ENCODE results near the gene PTPN13. TPM values are rescaled to one million over a fixed set of nuclear protein-coding genes. Genes with fewer than 3 reads are reported as not detected.

The PTPN13 gene
- polyA plus RNA-seq, 1 experiment: 19.4 TPM

- ChIA-PET CTCF (interaction anchor here (0.9 kb wide), 1 partner anchor 21 kb away, joined by 4 read pairs; no protein-coding TSS in a partner anchor), POLR2A (no interaction called here)
- no peak overlapping the region for H3K4me3 ChIP-seq (ENCODE audit: low read depth, low read length)
- TF ChIP-seq CTCF (IDR thresholded peaks at IDR 0.05; ENCODE audit: insufficient read depth, low read depth, low read length): no peak
- no peak for DNase-seq (ENCODE audit: low read depth)
- H3K27me3 ChIP-seq (ENCODE audit: control insufficient read depth, insufficient read depth, low read length): no peaks in the 10 kb centered on the region
- H3K36me3 ChIP-seq (ENCODE audit: control insufficient read depth, insufficient read depth, low read length): no peaks in the 10 kb centered on the region
Observed at GRCh38 chr4:86587381-86588140, 6.6 kb upstream of the PTPN13 start.

- no peak for TF ChIP-seq CTCF (IDR thresholded peaks at IDR 0.05; ENCODE audit: insufficient read depth, low read depth, low read length)
- no peaks in the 10 kb centered on the region for H3K27me3 ChIP-seq (ENCODE audit: control insufficient read depth, insufficient read depth, low read length)
- CTCF ChIA-PET: interaction anchor here (5.0 kb wide), 1 partner anchor 94 kb away, joined by 23 read pairs; no protein-coding TSS in a partner anchor
- POLR2A ChIA-PET: interaction anchor here (0.6 kb wide), 1 partner anchor 248 kb away, joined by 3 read pairs; no protein-coding TSS in a partner anchor
- no peak for DNase-seq (ENCODE audit: low read depth)
- no peak overlapping the region for H3K4me3 ChIP-seq (ENCODE audit: low read depth, low read length)
- no peaks in the 10 kb centered on the region for H3K36me3 ChIP-seq (ENCODE audit: control insufficient read depth, insufficient read depth, low read length)
Observed at GRCh38 chr4:86592553-86593249, 1.4 kb upstream of the PTPN13 start.

- POLR2A ChIA-PET: no interaction called here
- TF ChIP-seq CTCF (IDR thresholded peaks at IDR 0.05; ENCODE audit: insufficient read depth, low read depth, low read length): peak; percentile 38
- Histone ChIP-seq H3K36me3 (ENCODE audit: control insufficient read depth, insufficient read depth, low read length) (no peaks in the 10 kb centered on the region; the same call in 1 of the 2 replicates), H3K4me3 (ENCODE audit: low read depth, low read length) (peak overlapping the region; percentile 92), H3K27me3 (ENCODE audit: control insufficient read depth, insufficient read depth, low read length) (no peaks in the 10 kb centered on the region)
- DNase-seq (ENCODE audit: low read depth): peak; percentile 90
- CTCF ChIA-PET: interaction anchor here (0.6 to 5.0 kb wide), 6 partner anchors 10 to 245 kb away, joined by 3 to 23 read pairs (median 4); no protein-coding TSS in a partner anchor
Observed at GRCh38 chr4:86594559-86595425, 677 bp downstream of the PTPN13 start.

GRCh38 chr4:86595426-86595805, 1.3 kb downstream of the PTPN13 start:
- Histone ChIP-seq H3K27me3 (ENCODE audit: control insufficient read depth, insufficient read depth, low read length) (no peaks in the 10 kb centered on the region), H3K4me3 (ENCODE audit: low read depth, low read length) (peak overlapping the region; percentile 92), H3K36me3 (ENCODE audit: control insufficient read depth, insufficient read depth, low read length) (no peaks in the 10 kb centered on the region; the same call in 1 of the 2 replicates)
- ChIA-PET POLR2A (no interaction called here), CTCF (interaction anchor here (0.6 to 5.0 kb wide), 3 partner anchors 97 to 244 kb away, joined by 3 to 23 read pairs (median 3); no protein-coding TSS in a partner anchor)
- no peak for TF ChIP-seq CTCF (IDR thresholded peaks at IDR 0.05; ENCODE audit: insufficient read depth, low read depth, low read length)
- DNase-seq (ENCODE audit: low read depth): no peak
